ENCODE data around the gene CCDC187. TPM values are rescaled to one million over a fixed set of nuclear protein-coding genes. Genes with fewer than 3 reads are reported as not detected.

Gene CCDC187
- total and polyA plus RNA-seq, 2 of the 13 experiments (the other 11 are each of a cell fraction or from before 2014, with no cell fraction given): 0.03 to 0.13 TPM

GRCh38 chr9:136248951-136249876 is 54.7 kb downstream of the CCDC187 start:
- no peak for FAIRE-seq
- intact Hi-C loops (cut with micrococcal nuclease; ENCODE audit: unreplicated experiment) (loop anchor here (5.0 kb wide), 2 partner anchors 378 to 1728 kb away; no protein-coding TSS in a partner anchor), in situ Hi-C loops (cut with HindIII; ENCODE audit: extremely low pct_ligation_motif_present, low pct_unique_long_range_greater_than_20kb) (no loop called here)

GRCh38 chr9:136247947-136248637 is 55.8 kb downstream of the CCDC187 start:
- intact Hi-C loops (cut with micrococcal nuclease; ENCODE audit: unreplicated experiment) (loop anchor here (5.0 kb wide), 2 partner anchors 379 to 1729 kb away; no protein-coding TSS in a partner anchor), in situ Hi-C loops (cut with HindIII; ENCODE audit: extremely low pct_ligation_motif_present, low pct_unique_long_range_greater_than_20kb) (no loop called here)
- no peak overlapping the region for H3K4me3 ChIP-seq (replicated peaks in 1 of 3; ENCODE audit: insufficient read depth in 1 of 3, low read depth in 2 of 3, low read length in 3 of 3)
- BruUV-seq (replicated peaks): no TSS peak
- TF ChIP-seq GATAD1 (CRISPR knock-in tag; IDR thresholded peaks at IDR 0.05) (no peak), ZNF281 (CRISPR knock-in tag; IDR thresholded peaks at IDR 0.05; ENCODE audit: borderline replicate concordance) (0 out of 2 replicates have a peak, but pooled peaks have one; percentile 21)
- H3K79me2 ChIP-seq (ENCODE audit: insufficient read depth, low read length): peaks cover 16% of the 10 kb centered on the region
- H2AFZ ChIP-seq (ENCODE audit: low read length): no peak overlapping the region
- ChIA-PET CTCF (ENCODE audit: low intra/inter-chr PET ratio, low total read pairs) (no interaction called here), POLR2A (no interaction called here)
- FAIRE-seq (no peak), DNase-seq (ENCODE audit: low spot score) (no peak), ATAC-seq (no peak)
- peaks cover 16 to 60% of the 10 kb centered on the region in 2 experiments for H3K27me3 ChIP-seq (ENCODE audit: control insufficient read depth in 1 of 2, insufficient read depth in 2 of 2, low read length in 2 of 2)
- H3K9me3 ChIP-seq (ENCODE audit: low read length): no peaks in the 10 kb centered on the region
- no peak overlapping the region for H3K4me2 ChIP-seq (ENCODE audit: low read depth, low read length)
- no peaks in the 10 kb centered on the region for H3K36me3 ChIP-seq (replicated peaks in 1 of 2; ENCODE audit: control insufficient read depth in 1 of 2, insufficient read depth in 2 of 2, low read length in 2 of 2)
- H3K4me1 ChIP-seq (ENCODE audit: insufficient read depth, low read length): peaks cover 42% of the 10 kb centered on the region
- WGBS (ENCODE audit: low lambda C conversion rate): 67% methylated on average over 21 of the region's 24 CpGs
- peaks cover 6% of the 10 kb centered on the region for H4K20me1 ChIP-seq (ENCODE audit: insufficient read depth, low read length)
- no peak overlapping the region for H3K27ac ChIP-seq (ENCODE audit: extremely low read length, insufficient read depth, low read length)
- no peak overlapping the region for H3K9ac ChIP-seq (ENCODE audit: insufficient read depth, low read depth, low read length)

More at GRCh38 chr9:136248951-136249876, 54.7 kb downstream of the CCDC187 start:
- no TSS peak for BruUV-seq (replicated peaks)
- Histone ChIP-seq H3K36me3 (replicated peaks in 1 of 2; ENCODE audit: control insufficient read depth in 1 of 2, insufficient read depth in 2 of 2, low read length in 2 of 2) (no peaks in the 10 kb centered on the region), H3K9ac (ENCODE audit: insufficient read depth, low read depth, low read length) (no peak overlapping the region), H3K79me2 (ENCODE audit: insufficient read depth, low read length) (peaks cover 7% of the 10 kb centered on the region), H3K9me3 (ENCODE audit: low read length) (no peaks in the 10 kb centered on the region), H3K4me2 (ENCODE audit: low read depth, low read length) (no peak overlapping the region), H3K4me1 (ENCODE audit: insufficient read depth, low read length) (peaks cover 34% of the 10 kb centered on the region), H2AFZ (ENCODE audit: low read length) (no peak overlapping the region), H3K27ac (ENCODE audit: extremely low read length, insufficient read depth, low read length) (no peak overlapping the region), H3K4me3 (replicated peaks in 1 of 3; ENCODE audit: insufficient read depth in 1 of 3, low read depth in 2 of 3, low read length in 3 of 3) (no peak overlapping the region), H4K20me1 (ENCODE audit: insufficient read depth, low read length) (no peaks in the 10 kb centered on the region; the same call in 1 of the 2 replicates), H3K27me3 (ENCODE audit: control insufficient read depth in 1 of 2, insufficient read depth in 2 of 2, low read length in 2 of 2) (peaks cover 16 to 71% of the 10 kb centered on the region in 2 experiments)
- 29% methylated on average over 19 of the region's 30 CpGs for WGBS (ENCODE audit: low lambda C conversion rate)
- DNase-seq (ENCODE audit: low spot score) (no peak), ATAC-seq (no peak)
- TF ChIP-seq SIX1 (CRISPR knock-in tag; IDR thresholded peaks at IDR 0.05; ENCODE audit: borderline replicate concordance) (no peak), ZMYM3 (CRISPR knock-in tag; IDR thresholded peaks at IDR 0.05) (no peak), ZNF3 (CRISPR knock-in tag; IDR thresholded peaks at IDR 0.05) (no peak), ZKSCAN1 (IDR thresholded peaks at IDR 0.05; ENCODE audit: low read length) (no peak)
- POLR2A ChIA-PET: no interaction called here
- CTCF ChIA-PET (ENCODE audit: low intra/inter-chr PET ratio, low total read pairs): no interaction called here
